Dendritic cell treated with granulocyte-macrophage colony-stimulating factor and Interleukin-4, amounts not matched to agents 40 ng/mL and 50 ng/mL, for 4 days (primary cell): ENCODE measurements around the gene RIOK1.

ENCODE experiments used
- H3K27ac Mint-ChIP-seq: one replicate; pipeline ENCODE4 v1.8.0; 2022; ENCODE audit warnings: mild to moderate bottlenecking, mixed read lengths
- H3K27me3 Mint-ChIP-seq: one replicate; pipeline ENCODE4 v1.8.0; 2022; ENCODE audit warnings: mild to moderate bottlenecking, mixed read lengths
- H3K36me3 Mint-ChIP-seq: one replicate; pipeline ENCODE4 v1.8.0; 2022; ENCODE audit warnings: low read depth, mixed read lengths
- H3K4me1 Mint-ChIP-seq: one replicate; pipeline ENCODE4 v1.8.0; 2022; ENCODE audit warnings: low read depth, mixed read lengths
- H3K4me3 Mint-ChIP-seq: one replicate; pipeline ENCODE4 v1.8.0; 2022; ENCODE audit warnings: mild to moderate bottlenecking, moderate library complexity, mixed read lengths
- H3K9me3 Mint-ChIP-seq: one replicate; pipeline ENCODE4 v1.8.0; 2022; ENCODE audit warnings: mixed read lengths
- intact Hi-C: fragments of 100-400 bp; cut with micrococcal nuclease; formaldehyde crosslinking; loops from one replicate; pipeline ENCODE4 v1.15.0; 2022

RIOK1 gene

DNA sequence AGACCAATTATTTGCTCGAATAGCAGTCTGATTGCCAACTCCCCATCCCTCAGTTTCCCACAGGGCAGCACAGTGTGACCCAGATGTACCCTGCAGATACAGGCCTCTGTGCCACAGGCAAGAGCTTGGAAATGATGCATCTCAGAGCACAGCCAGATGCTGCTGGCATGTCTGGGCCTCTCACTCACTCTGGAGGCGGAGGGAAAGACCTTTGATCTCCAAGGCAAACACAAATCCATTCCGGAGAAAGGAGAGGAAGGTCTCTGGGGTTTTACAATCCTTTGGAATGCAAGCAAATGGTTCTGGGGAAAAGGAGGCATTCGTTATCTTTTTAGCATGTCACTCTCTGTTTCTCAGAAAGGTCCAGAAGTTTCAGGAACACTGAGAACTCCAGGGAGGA is 74.2 kb downstream of the RIOK1 start:
- H3K36me3 Mint-ChIP-seq, result no peaks in the 10 kb centered on the region
- intact Hi-C loops, result no loop called here
- peaks cover 10% of the 10 kb centered on the region for H3K4me1 Mint-ChIP-seq
- H3K4me3 Mint-ChIP-seq, result no peak overlapping the region
- H3K27me3 Mint-ChIP-seq, result peaks cover 1% of the 10 kb centered on the region
- H3K27ac Mint-ChIP-seq, result no peak overlapping the region
- no peaks in the 10 kb centered on the region for H3K9me3 Mint-ChIP-seq

DNA sequence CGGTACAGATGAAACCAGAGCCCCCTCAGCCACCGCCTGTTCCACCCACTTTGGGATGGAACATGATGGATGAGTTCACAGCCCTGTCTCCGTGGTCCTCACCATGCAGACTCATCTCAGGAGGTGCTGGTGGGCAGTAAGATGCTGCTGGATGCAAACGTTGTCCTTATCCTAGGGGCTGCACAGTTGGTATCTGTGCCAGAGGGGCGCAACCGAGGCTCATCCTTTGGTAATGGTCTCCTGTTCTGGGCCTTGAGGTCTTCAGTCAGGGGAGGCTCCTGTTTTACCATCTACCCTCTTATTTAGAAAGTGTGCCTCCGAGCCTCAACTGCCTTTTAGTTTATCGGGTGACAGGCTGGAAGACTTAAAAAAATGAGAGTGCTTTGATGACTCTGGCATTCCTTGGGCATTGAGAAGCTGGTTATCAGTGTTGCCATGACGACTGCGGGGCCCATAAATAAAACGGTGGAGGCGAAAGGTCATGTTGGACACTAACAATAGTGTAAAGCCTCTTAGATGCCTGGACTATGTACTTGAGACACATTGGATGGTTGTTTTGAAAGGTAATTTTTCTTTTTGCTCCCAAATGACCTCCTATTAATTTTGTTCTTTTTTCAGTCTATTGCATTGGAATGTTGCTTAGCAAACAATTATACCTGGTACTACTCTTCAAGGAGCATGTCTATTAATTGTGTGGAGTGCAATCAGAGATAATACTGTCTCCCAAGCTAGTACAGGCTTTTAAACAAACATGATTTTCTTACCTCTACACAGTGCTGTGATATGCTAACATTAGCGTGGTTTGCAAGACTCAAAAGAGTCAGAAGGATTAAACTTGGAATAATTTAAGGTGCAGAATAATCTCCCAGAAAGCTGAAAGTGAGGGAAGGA is 77.6 kb downstream of the RIOK1 start:
- Mint-ChIP-seq H3K4me3 (no peak overlapping the region), H3K4me1 (peaks cover 20% of the 10 kb centered on the region), H3K27me3 (peaks cover 4% of the 10 kb centered on the region), H3K27ac (no peak overlapping the region), H3K9me3 (no peaks in the 10 kb centered on the region), H3K36me3 (no peaks in the 10 kb centered on the region)
- intact Hi-C loops, result no loop called here
